Mucosa of stomach (tissue), 1 donor: Measurements from ENCODE around the gene ETV6.

Experiments used
- H3K27me3 ChIP-seq: one replicate; pipeline ENCODE4 v1.7.0; 2013; ENCODE audit warnings: mild to moderate bottlenecking, low read length; ENCODE audit not compliant: control insufficient read depth, insufficient read depth
- H3K36me3 ChIP-seq: one replicate; pipeline ENCODE4 v1.7.0; 2013; ENCODE audit warnings: low read length; ENCODE audit not compliant: control insufficient read depth, insufficient read depth
- H3K4me1 ChIP-seq: one replicate; pipeline ENCODE4 v1.7.0; 2013; ENCODE audit warnings: mild to moderate bottlenecking, low read length; ENCODE audit not compliant: control insufficient read depth, insufficient read depth
- H3K4me3 ChIP-seq: one replicate; pipeline ENCODE4 v1.7.0; 2013; ENCODE audit warnings: low read length
- H3K9ac ChIP-seq: one replicate; pipeline ENCODE4 v1.7.0; 2013; ENCODE audit warnings: mild to moderate bottlenecking, low read length, moderate library complexity
- H3K9me3 ChIP-seq: one replicate; pipeline ENCODE4 v1.7.0; 2013; ENCODE audit warnings: mild to moderate bottlenecking, low read length, moderate library complexity; ENCODE audit not compliant: control insufficient read depth
- donor health status: Pancreatic carcinoma.

ETV6 gene

DNA sequence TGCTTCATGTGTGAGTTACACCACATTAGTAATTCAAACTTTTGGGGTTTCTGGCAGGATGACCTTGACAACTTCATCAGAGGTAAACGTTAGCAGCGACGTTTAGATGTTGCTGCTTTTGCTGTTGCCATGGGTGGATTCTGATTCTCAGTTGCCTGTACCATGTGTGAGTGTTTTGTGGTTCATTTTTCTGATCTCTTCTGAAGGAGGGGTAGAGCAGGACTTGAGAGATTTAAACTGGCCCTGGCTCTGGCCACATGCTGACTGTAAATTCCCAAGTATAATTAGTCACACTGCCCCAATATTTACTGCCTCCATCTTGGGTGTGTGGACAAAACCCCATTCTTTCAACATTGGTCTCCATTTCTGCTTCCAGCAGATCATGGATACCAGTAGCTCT lies 110.4 kb downstream of the ETV6 start:
- no peak overlapping the region for H3K4me3 ChIP-seq
- H3K36me3 ChIP-seq, result no peaks in the 10 kb centered on the region
- H3K9me3 ChIP-seq, result no peaks in the 10 kb centered on the region
- H3K27me3 ChIP-seq, result no peaks in the 10 kb centered on the region
- no peak overlapping the region for H3K9ac ChIP-seq
- H3K4me1 ChIP-seq, result peaks cover 39% of the 10 kb centered on the region

DNA sequence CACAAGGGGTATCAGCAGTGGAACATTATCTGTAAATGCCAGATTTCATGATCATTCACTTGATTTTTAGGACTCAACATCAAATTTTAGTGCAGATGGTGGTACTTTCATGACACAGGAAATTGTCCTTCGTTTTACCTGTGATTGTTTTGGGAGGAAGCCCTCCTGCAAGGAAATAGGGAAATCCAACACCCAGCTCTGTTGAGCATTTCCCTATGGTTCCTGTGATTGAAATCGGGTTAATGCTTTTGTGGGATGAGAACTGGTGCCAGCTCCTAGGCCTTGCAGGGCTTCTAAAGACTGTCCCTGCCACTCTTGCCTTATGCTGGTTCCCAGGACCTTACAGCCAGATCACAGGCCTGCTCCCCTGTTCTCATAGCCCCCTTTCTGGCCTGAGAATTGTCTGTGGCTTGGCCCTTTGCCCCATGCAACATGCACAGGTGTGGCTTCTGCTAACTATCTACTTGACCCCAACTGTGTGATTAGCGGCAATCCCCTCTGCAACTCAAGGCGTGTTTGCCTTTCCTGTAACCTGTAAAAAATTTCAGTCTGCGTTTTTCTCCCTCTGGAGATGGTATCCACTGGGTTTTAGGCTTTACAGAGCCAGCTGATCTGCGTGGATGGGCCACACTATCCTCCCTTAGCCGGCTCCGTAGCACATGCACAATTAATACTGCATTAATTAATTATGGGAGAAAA lies 112.5 kb downstream of the ETV6 start:
- Histone ChIP-seq H3K4me1 (peaks cover 46% of the 10 kb centered on the region), H3K27me3 (no peaks in the 10 kb centered on the region), H3K9me3 (no peaks in the 10 kb centered on the region), H3K4me3 (no peak overlapping the region), H3K9ac (no peak overlapping the region), H3K36me3 (no peaks in the 10 kb centered on the region)

DNA sequence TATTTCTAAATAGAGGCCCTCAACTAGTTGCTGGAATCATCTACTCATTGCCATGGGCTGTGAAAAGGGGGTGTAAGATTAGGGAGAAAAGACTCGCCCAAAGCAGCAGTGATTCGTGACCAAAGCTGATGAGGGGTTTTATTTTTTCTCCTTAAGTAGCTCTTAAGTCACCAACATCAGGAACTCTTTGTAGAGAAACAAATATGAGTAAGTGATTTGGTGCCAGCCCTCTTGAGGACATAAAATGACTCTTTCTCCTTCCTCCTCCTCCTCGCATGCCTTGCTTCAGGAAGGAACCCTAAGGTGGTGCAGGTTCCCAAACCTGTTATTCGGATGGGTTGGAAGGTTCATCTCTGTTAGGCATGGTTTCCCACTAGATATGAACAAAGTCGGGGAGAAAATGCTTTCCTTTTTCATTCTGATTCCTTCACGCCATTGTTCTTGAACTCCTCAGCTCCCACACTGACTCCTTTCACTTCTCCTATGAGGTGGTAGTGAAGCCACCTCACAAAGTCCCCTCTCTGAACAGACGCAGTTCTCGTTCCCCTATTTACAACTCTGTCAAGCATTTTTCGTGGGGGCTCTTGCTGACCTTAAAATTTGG lies 113.4 kb downstream of the ETV6 start:
- H3K4me3 ChIP-seq, result no peak overlapping the region
- H3K36me3 ChIP-seq, result no peaks in the 10 kb centered on the region
- peaks cover 54% of the 10 kb centered on the region for H3K4me1 ChIP-seq
- H3K9ac ChIP-seq, result no peak overlapping the region
- no peaks in the 10 kb centered on the region for H3K27me3 ChIP-seq
- no peaks in the 10 kb centered on the region for H3K9me3 ChIP-seq

DNA sequence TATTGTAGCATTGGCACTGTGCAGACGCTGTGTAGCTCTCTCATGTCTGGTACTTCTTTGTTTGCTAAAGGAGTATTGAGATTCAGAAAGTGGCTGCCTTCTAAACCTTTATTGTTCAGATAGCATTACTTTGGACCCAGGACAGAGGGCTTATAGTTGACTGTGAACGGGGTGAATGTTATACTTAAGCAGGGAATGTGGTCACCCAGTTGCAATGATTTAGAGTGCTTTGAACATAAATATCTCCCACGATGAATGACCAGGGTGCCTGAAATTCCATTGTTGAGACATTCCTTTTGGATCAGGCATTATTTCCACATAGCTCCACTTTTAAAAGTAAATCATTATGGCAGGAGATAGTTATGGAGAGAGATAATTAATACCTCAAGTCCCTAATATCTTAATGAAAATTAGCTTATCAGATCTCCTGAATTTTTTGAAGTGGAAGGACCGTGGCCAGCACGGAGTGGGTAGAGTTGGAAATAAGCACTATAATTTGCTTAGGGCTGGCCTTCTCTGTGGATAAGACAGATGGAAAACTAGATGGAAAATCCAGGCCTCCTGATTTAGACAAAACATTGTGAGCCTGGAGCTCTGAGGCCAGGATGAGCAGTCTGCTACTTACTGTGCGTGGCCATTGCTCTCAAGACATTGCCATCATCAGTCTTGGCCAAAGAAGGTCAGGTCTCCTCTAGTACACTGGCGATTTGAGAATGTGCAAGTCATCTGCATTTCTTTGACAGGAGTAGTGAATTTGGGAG lies 114.5 kb downstream of the ETV6 start:
- Histone ChIP-seq H3K27me3 (no peaks in the 10 kb centered on the region), H3K4me3 (no peak overlapping the region), H3K4me1 (peaks cover 59% of the 10 kb centered on the region), H3K9ac (no peak overlapping the region), H3K36me3 (no peaks in the 10 kb centered on the region), H3K9me3 (no peaks in the 10 kb centered on the region)

DNA sequence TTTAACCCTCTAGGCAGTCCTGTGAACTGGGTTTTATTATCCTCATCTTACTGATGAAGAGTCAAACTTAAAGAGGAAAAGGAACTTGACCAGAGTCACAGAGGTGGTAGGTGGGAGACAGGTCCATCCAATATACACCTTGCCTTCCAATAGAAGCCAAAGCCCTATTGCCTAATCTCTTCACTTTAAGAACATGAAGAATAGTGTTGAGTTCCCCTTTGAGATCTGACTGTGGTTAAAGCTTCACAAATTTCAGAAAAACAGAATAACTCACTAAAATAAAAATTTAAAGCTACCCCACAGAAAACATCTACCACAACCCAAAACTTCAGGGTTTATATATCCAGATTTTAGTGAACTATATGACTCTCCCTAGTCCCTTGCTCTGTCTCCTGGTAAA lies 115.4 kb downstream of the ETV6 start:
- H3K36me3 ChIP-seq, result no peaks in the 10 kb centered on the region
- H3K9me3 ChIP-seq, result no peaks in the 10 kb centered on the region
- H3K4me1 ChIP-seq, result peaks cover 57% of the 10 kb centered on the region
- H3K27me3 ChIP-seq, result no peaks in the 10 kb centered on the region
- H3K4me3 ChIP-seq, result no peak overlapping the region
- H3K9ac ChIP-seq, result no peak overlapping the region

DNA sequence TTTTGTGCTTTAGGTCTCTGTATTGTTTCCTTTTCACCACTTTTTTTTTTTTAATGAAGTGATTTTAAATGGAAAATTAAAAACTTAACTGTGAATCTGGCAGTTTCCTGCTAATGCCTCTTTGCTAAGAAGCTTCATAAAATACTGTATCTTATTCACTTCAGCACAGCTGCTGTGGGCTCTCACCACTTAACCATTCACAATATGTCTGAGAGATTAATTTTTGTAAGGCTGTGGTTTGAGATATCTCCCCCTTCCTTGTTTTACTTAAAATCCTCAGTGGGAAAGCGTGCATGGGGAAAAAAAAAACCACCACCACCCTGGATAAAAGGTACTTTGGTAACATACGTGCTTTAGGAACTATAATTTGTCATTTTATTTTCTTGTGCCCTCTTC lies 115.9 kb downstream of the ETV6 start:
- Histone ChIP-seq H3K4me3 (no peak overlapping the region), H3K9ac (no peak overlapping the region), H3K27me3 (no peaks in the 10 kb centered on the region), H3K4me1 (peaks cover 59% of the 10 kb centered on the region), H3K9me3 (no peaks in the 10 kb centered on the region), H3K36me3 (no peaks in the 10 kb centered on the region)

DNA sequence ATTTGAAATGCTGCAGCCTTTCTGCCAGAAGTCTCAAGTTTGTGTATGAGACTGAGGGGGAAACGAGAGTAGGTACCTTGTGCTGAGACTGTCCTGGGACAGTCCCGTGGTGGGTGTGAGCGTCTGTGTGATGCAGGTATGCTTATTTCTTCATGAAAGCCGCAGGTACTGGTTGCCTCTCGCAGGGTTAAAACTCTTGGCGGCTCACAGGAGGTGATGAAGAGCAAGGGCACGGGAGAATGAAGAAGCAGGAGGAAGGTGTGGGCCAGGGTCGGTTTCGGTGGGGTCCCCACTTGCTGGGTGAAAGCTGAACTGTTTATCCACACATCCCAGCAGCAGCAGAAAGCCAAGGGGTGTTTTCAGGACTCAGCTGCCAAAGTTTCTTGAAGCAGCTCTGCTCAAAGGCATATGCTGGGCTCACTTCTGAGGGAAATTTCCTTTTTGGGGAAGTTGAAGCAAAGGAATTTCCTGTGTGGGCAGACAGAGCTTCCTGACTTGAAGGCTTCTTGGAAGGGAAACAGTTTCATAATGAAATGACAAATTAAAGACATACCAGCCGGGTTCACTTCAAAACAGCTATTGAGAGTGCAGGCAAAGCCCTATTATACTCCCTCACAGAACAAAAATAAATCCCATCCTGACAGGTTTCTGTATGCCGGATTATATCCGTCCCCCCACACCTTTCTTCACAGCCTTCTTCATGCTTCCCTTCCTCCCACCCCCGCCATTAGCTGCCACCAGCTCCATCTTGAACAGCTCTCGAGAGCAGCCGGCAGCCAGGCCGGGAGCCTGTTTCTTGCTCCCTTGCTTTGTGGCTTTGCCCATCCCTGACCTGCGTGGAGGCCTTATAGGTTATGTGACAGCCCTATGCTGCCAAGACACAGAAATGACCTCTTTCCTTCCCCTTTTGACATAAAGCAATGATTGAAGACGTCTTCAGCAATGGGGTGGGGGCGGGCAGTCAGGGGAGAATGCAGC lies 116.6 kb downstream of the ETV6 start:
- Histone ChIP-seq H3K9ac (no peak overlapping the region), H3K27me3 (no peaks in the 10 kb centered on the region), H3K9me3 (no peaks in the 10 kb centered on the region), H3K36me3 (no peaks in the 10 kb centered on the region), H3K4me3 (no peak overlapping the region), H3K4me1 (peaks cover 59% of the 10 kb centered on the region)

DNA sequence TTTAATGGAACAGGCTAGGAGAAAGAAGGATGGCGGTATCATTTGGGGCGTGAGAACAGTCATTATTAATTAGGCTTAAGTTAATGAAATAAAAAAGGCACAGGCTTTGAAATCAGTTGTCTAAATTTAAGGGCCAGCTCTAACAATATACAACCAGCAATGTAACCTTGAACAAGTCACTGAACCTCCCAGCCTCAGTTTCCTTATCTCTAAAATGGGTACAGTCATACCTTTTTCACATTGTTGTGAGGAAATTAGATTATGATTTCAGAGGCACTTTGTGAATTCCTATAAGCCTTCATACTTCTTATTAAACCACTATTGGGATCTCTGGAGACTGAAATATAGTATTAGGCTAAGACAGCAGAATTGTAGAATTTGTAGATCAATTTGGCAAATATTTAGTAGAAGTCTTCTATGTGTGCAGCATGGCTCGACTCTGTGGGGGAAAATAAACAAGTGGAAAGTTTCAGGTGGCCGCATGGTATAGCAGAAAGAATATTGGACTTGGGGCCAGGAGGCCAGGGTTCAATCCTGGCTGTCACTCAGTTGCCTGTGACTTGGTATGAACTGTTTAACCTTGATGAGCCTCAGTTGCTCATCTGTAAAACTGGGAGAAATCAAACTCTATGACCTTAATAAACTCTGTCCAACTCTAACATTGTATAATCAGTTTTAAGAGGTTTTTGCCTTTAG lies 117.7 kb downstream of the ETV6 start:
- Histone ChIP-seq H3K27me3 (no peaks in the 10 kb centered on the region), H3K9ac (no peak overlapping the region), H3K36me3 (no peaks in the 10 kb centered on the region), H3K4me3 (no peak overlapping the region), H3K9me3 (no peaks in the 10 kb centered on the region), H3K4me1 (peaks cover 55% of the 10 kb centered on the region)

DNA sequence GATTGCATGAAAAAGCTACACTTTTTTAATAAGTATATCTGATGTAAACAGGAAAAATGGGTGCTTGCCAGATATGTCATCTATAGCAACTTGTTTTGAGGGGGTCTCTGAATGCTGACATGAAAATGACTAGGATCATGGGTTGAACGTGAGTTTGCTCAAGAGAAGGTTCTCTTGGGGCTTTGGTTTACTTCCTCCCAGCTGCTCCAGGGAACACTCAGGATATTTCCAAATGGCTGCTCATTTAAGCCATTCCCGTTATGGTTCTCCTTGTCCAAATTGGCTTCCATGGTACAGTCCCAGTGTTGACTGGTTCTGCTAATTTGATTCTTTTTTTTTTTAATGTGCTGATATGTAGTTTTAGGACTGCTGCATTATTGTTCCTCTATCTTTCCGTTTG lies 118.3 kb downstream of the ETV6 start:
- Histone ChIP-seq H3K9me3 (no peaks in the 10 kb centered on the region), H3K4me3 (no peak overlapping the region), H3K4me1 (peaks cover 49% of the 10 kb centered on the region), H3K36me3 (no peaks in the 10 kb centered on the region), H3K9ac (no peak overlapping the region), H3K27me3 (no peaks in the 10 kb centered on the region)

DNA sequence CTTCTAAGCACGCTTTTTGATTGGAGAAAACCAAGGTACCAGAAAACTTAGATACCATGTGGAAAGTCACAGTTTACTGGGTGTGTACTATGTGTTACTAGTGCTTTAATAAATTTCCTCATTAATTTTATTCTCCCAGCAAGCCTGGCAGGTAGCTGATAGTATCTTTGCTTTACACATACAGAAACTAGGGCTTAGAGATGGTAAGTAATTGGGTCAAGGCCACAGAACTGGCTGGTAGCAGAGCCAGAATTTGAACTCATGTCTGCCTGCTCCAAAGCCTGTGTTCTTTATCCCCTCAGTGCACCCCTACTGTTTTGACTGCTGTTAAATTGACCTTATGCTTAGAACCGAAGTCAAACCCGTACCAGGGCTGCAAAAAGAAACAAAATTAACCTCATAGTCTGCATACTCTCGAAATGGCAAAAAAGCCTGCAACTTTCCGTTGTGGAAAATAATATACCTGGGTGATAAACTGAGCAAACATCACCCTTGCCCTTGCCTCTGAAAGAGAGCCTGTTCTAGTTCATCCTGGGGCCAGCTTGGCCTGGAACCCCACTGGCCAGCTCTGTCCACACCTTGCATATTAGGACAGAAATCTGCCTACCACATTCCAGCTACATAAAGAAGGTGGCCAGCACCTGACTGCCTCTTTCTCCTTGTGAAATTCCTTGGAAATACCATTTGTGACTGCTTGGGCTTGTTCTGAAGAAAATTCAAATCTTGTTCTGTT lies 118.9 kb downstream of the ETV6 start:
- Histone ChIP-seq H3K4me3 (no peak overlapping the region), H3K9ac (no peak overlapping the region), H3K27me3 (no peaks in the 10 kb centered on the region), H3K4me1 (peaks cover 44% of the 10 kb centered on the region), H3K9me3 (no peaks in the 10 kb centered on the region), H3K36me3 (no peaks in the 10 kb centered on the region)
